HEK293 (cell line): ENCODE data around the gene ZNF276.

Experiments
- CTCF ChIP-seq: fragments of 450-650 bp; formaldehyde crosslinking; IDR thresholded peaks from 2 replicates; pipeline ENCODE4 v1.5.1; 2016; ENCODE audit warnings: missing biosample characterization, missing genetic modification characterization
- YY1 ChIP-seq: fragments of 450-650 bp; formaldehyde crosslinking; IDR thresholded peaks from 2 replicates; pipeline ENCODE4 v1.5.1; 2018; ENCODE audit warnings: missing biosample characterization, missing genetic modification characterization
- ZNF16 ChIP-seq: fragments of 450-650 bp; formaldehyde crosslinking; IDR thresholded peaks from 2 replicates; pipeline ENCODE4 v1.5.1; 2016; ENCODE audit warnings: low read depth, missing biosample characterization, missing genetic modification characterization
- ZNF2 ChIP-seq: fragments of 450-650 bp; formaldehyde crosslinking; IDR thresholded peaks from 2 replicates; pipeline ENCODE4 v1.5.1; 2016; ENCODE audit warnings: missing biosample characterization, missing genetic modification characterization
- ZNF639 ChIP-seq: fragments of 450-650 bp; formaldehyde crosslinking; IDR thresholded peaks from 2 replicates; pipeline ENCODE4 v1.5.1; 2016; ENCODE audit warnings: missing biosample characterization, missing genetic modification characterization
- ZNF776 ChIP-seq: fragments of 450-650 bp; formaldehyde crosslinking; IDR thresholded peaks from 2 replicates; pipeline ENCODE4 v1.5.0; 2017; ENCODE audit warnings: missing biosample characterization, missing genetic modification characterization, borderline replicate concordance

DNA sequence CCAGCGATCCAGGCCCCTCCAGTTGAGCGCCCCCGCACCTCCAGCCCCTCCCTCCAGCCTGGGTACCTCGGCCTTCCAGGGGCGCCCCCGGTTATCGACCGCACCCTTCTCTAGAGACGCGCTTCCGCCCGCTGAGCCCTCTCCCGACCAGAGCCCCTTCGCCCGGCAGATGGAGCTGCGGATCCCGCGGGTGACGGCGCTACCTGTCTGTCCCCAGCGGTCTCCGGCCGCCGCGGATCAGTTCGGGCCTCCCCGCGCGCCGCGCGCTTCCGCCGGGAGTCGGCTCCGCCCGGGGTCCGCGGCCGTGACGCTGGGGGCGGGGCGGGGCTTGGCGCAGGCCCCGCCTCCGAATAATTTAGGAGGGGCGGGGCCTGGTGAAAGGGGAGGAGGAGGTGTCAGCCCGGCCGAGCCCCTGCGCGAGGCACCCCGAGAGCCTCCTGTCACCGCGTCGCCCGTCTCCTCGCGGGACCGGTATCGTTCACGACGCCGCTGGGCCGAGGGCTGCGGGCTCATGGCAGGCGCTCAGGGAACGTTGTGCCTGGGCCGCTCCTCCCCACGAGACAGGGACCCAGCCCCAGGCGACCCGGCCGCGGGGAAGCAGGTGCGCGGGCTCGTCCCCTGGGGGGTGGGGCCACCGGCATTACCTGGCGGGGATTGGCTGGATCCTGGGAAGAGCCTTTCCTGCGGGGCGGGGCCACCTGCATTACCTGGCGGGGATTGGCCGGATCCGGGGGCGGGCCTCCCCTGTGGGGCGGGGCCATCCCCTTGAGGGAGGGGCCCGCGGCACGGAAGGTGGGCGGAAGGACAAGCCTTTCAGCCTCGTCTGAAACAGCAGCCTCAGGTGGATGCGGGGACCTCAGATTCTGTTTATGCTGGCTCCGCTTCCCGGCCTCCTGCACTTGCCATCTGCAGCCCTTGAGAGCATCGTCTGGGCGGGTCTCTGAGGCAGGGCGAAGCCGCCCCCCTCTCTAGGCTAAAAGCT is 19.6 kb upstream of the ZNF276 start, which contains the start of gene SPATA2L:
- TF ChIP-seq ZNF639 (tag by site-specific recombination) (no peak), ZNF776 (tag by site-specific recombination) (no peak), YY1 (tag by site-specific recombination) (no peak), ZNF16 (tag by site-specific recombination) (no peak), CTCF (tag by site-specific recombination) (peak; percentile 77; the same call in 1 of the 2 replicates), ZNF2 (tag by site-specific recombination) (no peak)
